ENCODE measurements around the gene LYRM4.

LYRM4 gene

GRCh38 chr6:5133943-5134342 lies 126.8 kb downstream of the LYRM4 start:
- ATAC-seq (ENCODE audit: low read depth) = 0 out of 3 replicates have a peak, but pooled peaks have one; percentile 25
- Histone ChIP-seq H3K4me3 (ENCODE audit: severe bottlenecking) (no peak overlapping the region), H3K27ac (ENCODE audit: poor library complexity, severe bottlenecking) (no peak overlapping the region), H3K27me3 (ENCODE audit: insufficient read depth, poor library complexity, severe bottlenecking) (no peaks in the 10 kb centered on the region), H3K9me3 (ENCODE audit: severe bottlenecking) (no peaks in the 10 kb centered on the region), H3K4me1 (ENCODE audit: insufficient read depth, poor library complexity, severe bottlenecking) (no peaks in the 10 kb centered on the region), H3K36me3 (ENCODE audit: low read depth) (no peaks in the 10 kb centered on the region)
- DNase-seq (ENCODE audit: low spot score) = no peak
- TF ChIP-seq CTCF (IDR thresholded peaks at IDR 0.05; ENCODE audit: poor library complexity, severe bottlenecking) = no peak

- H3K36me3 ChIP-seq (ENCODE audit: low read depth) = no peaks in the 10 kb centered on the region
- no peaks in the 10 kb centered on the region for H3K4me1 ChIP-seq (ENCODE audit: insufficient read depth, poor library complexity, severe bottlenecking)
- H3K27ac ChIP-seq (ENCODE audit: poor library complexity, severe bottlenecking) = no peak overlapping the region
- H3K4me3 ChIP-seq (ENCODE audit: severe bottlenecking) = no peak overlapping the region
- no peak for DNase-seq (ENCODE audit: low spot score)
- no peak for TF ChIP-seq CTCF (IDR thresholded peaks at IDR 0.05; ENCODE audit: poor library complexity, severe bottlenecking)
- no peak for ATAC-seq (ENCODE audit: low read depth)
- H3K27me3 ChIP-seq (ENCODE audit: insufficient read depth, poor library complexity, severe bottlenecking) = no peaks in the 10 kb centered on the region
- no peaks in the 10 kb centered on the region for H3K9me3 ChIP-seq (ENCODE audit: severe bottlenecking)
Observed at GRCh38 chr6:5132731-5133130, 128.0 kb downstream of the LYRM4 start.

GRCh38 chr6:5130135-5130866 lies 130.4 kb downstream of the LYRM4 start:
- H3K27ac ChIP-seq (ENCODE audit: poor library complexity, severe bottlenecking) = no peak overlapping the region
- H3K9me3 ChIP-seq (ENCODE audit: severe bottlenecking) = no peaks in the 10 kb centered on the region
- TF ChIP-seq CTCF (IDR thresholded peaks at IDR 0.05; ENCODE audit: poor library complexity, severe bottlenecking) = no peak
- no peaks in the 10 kb centered on the region for H3K27me3 ChIP-seq (ENCODE audit: insufficient read depth, poor library complexity, severe bottlenecking)
- no peaks in the 10 kb centered on the region for H3K36me3 ChIP-seq (ENCODE audit: low read depth)
- H3K4me1 ChIP-seq (ENCODE audit: insufficient read depth, poor library complexity, severe bottlenecking) = peaks cover 11% of the 10 kb centered on the region
- DNase-seq (ENCODE audit: low spot score) (no peak), ATAC-seq (ENCODE audit: low read depth) (no peak)
- H3K4me3 ChIP-seq (ENCODE audit: severe bottlenecking) = no peak overlapping the region

GRCh38 chr6:5128351-5128750 lies 132.4 kb downstream of the LYRM4 start:
- DNase-seq (ENCODE audit: low spot score) (no peak), ATAC-seq (ENCODE audit: low read depth) (no peak)
- no peak for TF ChIP-seq CTCF (IDR thresholded peaks at IDR 0.05; ENCODE audit: poor library complexity, severe bottlenecking)
- no peaks in the 10 kb centered on the region for H3K9me3 ChIP-seq (ENCODE audit: severe bottlenecking)
- no peaks in the 10 kb centered on the region for H3K36me3 ChIP-seq (ENCODE audit: low read depth)
- H3K27me3 ChIP-seq (ENCODE audit: insufficient read depth, poor library complexity, severe bottlenecking) = no peaks in the 10 kb centered on the region
- H3K4me1 ChIP-seq (ENCODE audit: insufficient read depth, poor library complexity, severe bottlenecking) = peaks cover 18% of the 10 kb centered on the region
- no peak overlapping the region for H3K4me3 ChIP-seq (ENCODE audit: severe bottlenecking)
- no peak overlapping the region for H3K27ac ChIP-seq (ENCODE audit: poor library complexity, severe bottlenecking)

- Histone ChIP-seq H3K36me3 (ENCODE audit: low read depth) (no peaks in the 10 kb centered on the region), H3K4me1 (ENCODE audit: insufficient read depth, poor library complexity, severe bottlenecking) (peaks cover 18% of the 10 kb centered on the region), H3K9me3 (ENCODE audit: severe bottlenecking) (no peaks in the 10 kb centered on the region), H3K27me3 (ENCODE audit: insufficient read depth, poor library complexity, severe bottlenecking) (no peaks in the 10 kb centered on the region), H3K27ac (ENCODE audit: poor library complexity, severe bottlenecking) (no peak overlapping the region), H3K4me3 (ENCODE audit: severe bottlenecking) (no peak overlapping the region)
- TF ChIP-seq CTCF (IDR thresholded peaks at IDR 0.05; ENCODE audit: poor library complexity, severe bottlenecking) = no peak
- DNase-seq (ENCODE audit: low spot score) (no peak), ATAC-seq (ENCODE audit: low read depth) (no peak)
Observed at GRCh38 chr6:5127106-5127687, 133.6 kb downstream of the LYRM4 start.

Data from RWPE2 (cell line).